Left lobe of liver (tissue), 2 donors: ENCODE data around the gene TMEM217. TPM values are rescaled to one million over a fixed set of nuclear protein-coding genes. Genes with fewer than 3 reads are reported as not detected.
"Not testable (repeated sequence)": the region's sequence is repeated elsewhere in the genome, so short reads cannot be mapped to it uniquely, and the experiment has no call there.

Experiments used
- ATAC-seq: fragments of 200-7000 bp; cut with Tn5 transposase; one replicate; pipeline ENCODE4 v1.9.1; 2020; ENCODE audit warnings: mild to moderate bottlenecking, moderate library complexity
- DNase-seq: peaks from one replicate; pipeline ENCODE4 v3.0.0-alpha.2; 2020; ENCODE audit warnings: low spot score
- total RNA-seq: library from RNA; stranded (reverse); gene quantifications from one replicate; pipeline ENCODE4 v1.2.1, GENCODE V29; 2021
- donor health status: DM: no; HTN: no; CAD: no; lungs with moderate emphysema.
- donor health status: DM: no; HTN: yes; CAD: no.

TMEM217 gene
- total RNA-seq, 1 donor from 2014 or later = not detected

DNA sequence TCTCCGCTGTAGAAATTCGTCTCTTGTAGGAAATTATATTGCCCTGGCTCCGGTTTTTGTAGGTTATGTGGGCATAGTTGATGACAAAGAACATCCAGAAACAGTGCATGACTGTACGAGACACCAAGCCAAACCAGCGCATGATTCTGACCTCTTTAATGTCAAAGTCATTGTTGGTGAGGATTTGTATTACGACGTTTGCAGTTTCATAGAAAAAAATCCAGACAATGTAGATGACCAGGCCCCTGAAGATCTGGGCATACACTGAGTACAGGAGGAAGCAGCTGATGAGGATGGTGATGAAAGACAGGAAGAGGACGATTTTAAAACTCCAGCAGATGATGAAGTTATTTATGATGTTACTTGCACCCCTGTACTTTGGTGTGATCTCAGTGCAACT is 39.4 kb downstream of the TMEM217 start:
- ATAC-seq = no peak
- DNase-seq = no peak

DNA sequence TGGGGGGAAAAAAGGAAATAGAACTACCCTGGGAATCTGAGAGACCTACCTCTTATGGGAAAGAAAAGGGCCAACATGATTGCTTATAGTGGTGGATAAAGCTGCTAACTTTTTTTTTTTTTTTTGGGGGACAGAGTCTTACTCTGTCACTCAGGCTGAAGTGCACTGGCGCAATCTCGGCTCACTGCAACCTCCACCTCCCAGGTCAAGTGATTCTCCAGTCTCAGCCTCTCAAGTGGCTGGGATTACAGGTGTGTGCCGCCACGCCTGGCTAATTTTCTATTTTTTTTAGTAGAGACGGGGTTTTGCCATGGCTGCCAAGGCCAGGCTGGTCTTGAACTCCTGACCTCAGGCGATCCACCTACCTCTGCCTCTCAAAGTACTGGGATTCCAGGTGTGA is 39.9 kb downstream of the TMEM217 start:
- no peak for ATAC-seq
- no peak for DNase-seq

DNA sequence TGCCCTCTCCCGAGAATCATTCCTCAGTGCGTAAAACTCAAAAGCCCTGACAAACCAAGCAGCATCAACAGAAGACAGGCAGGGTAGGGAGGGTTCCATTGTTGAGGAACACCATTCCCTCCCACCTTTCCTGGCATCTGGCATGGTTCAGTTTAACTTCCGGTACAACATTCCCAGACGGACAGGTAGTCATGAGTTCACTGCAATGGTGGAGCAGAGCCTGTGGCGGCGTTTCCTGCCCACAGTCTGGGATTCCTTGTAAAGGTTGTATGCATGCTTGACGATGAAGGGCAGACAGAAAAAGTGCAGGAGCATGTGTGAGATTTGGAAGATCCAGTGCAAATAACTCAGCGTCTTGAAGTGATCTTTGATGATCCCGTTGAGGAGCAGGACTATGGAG is 45.7 kb downstream of the TMEM217 start:
- DNase-seq (no peak), ATAC-seq (no peak)

DNA sequence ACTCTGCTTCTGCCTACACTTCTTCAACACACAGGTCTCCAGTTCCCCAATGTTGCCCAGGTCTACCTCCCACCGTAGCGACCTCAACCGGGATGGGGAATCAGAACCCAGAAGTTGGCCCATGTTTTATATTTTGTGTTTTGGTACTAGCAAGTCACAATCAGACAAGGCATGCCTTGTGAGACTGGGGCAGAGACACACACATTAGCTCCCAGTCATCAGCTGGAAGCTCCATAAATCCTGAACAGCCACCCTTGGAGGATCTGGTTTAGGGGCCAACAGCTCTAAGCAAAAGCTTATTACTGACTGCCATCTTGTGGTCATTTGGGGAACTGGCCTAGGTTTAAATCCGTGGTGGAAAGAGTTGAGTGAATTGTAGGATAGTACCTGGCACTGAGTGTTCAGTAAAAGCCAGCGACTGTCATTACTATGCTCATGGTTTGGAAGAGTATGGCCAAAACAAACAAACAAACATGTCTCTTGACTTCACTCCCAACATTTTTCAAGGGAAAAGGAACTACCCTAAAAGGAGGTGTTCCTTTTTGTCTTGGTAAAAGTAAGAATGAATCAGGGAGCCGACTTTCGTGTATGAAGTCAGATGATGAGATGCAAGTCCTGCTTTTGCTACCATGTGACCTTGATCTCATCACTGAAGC is 47.5 kb downstream of the TMEM217 start:
- ATAC-seq = peak; percentile 91
- DNase-seq = peak; percentile 65

DNA sequence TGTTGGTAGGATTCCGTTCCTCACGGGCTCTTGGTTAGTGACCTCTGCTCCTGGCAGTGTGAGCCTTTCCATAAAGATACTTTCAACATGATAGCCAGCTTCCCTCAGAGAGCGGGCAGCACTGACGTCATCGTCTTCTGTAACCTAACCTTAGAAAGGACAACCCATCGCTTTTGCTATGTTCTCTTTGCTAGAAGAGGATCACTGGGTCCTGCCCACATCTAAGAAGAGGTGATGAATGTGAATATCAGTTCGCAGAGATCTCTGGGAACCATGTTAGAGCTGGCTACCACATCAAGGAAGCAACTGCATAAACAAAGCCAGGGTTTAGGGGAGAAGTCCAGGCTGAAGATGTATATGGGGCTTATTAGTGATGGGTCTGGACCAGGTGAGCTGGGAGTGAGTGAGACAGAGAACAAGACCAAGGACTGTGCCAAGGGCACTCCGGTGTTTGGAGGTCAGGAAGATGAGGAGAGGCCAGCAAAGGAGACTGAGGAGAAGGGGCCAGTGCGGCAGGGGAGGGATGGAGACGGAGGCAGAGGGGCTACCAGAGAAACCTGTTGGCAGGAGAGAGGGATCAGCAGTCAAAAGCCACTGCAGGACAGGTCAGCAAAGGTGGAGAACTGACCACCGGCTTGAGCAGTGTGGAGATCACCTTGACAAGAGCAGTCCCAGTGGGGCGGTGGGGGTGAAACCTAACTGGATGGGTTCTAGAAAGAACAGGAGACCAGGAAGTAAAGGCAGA is 48.3 kb downstream of the TMEM217 start:
- no peak for DNase-seq
- no peak for ATAC-seq

DNA sequence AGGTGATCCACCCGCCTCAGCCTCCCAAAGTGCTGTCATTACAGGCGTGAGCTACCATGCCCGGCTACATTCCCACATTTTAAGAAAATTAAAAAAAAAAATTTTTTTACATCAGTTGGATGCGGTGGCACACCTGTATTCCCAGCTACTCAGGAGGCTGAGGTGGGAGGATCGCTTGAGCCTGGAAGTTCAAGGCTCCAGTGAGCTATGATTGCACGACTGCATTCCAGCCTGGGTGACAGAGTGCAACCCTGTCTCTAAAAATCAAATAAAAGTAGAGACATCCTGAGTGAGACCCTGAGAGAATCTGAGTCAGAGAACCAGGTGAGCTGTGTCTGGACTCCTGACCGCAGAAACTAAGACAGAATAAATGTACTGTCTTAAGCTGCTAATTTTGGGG is 49.2 kb downstream of the TMEM217 start:
- no peak for DNase-seq
- ATAC-seq = no peak

DNA sequence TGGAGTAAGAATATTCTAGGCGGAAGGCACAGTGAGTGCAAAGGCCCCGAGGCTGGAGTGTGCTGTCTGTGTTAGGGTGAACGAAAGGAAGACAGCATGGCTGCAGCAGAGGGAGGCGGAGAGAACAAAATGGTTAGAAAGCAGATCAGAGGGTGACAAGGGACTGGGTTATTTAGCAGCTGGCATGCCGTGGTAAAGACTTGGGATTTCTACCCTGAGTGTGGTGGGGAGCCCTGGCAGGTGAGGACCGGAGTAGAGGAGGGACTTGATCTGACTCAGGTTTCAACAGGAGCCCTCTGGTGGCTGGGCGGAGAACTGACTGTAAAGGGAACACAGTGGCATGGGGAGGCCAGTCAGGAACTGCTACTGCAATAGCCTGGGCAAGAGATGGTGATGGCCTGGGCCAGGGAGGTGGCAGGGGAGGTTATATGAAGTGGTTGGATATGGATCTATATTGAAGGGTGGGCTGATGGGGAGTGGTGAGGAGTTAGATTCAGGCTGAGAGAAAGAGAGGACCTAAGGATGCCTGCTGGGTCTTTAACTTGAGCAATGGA is 50.0 kb downstream of the TMEM217 start:
- peak; percentile 85 for DNase-seq
- peak; percentile 92 for ATAC-seq

DNA sequence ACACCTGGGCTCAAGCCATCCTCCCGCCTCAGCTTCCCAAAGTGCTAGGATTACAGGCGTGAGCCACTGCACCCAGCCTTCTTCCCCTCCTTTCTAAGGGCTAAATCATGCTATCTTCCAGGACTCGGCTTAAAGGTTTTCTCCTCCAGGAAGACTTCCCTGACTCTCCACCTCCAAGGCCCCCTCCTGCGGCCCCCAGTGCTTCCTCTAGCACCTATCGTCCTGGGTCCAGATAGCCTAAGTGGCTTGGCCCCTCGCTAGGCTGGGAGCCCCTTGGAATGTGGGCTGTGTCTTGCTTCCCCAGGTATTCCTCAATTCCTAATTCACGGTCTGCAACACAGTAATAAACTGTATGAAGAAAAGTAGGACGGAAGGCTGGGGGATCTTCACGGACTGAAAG is 51.3 kb downstream of the TMEM217 start:
- no peak for ATAC-seq
- DNase-seq = no peak

DNA sequence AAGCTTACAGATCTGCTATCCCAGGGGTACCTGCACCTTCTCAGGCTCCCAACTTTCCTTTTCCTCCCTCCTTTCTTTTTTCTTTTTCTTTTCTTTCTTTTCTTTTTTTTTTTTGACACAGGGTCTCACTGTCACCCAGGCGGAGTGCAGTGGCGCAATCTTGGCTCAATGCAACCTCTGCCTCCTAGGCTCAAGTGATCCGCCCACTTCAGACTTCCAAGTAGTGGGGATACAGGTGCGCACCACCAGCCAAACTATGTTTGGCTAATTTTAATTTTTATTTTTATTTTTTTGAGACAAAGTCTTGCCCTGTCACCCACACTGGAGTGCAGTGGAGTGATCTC is 52.0 kb downstream of the TMEM217 start:
- DNase-seq (no peak), ATAC-seq (no peak)

DNA sequence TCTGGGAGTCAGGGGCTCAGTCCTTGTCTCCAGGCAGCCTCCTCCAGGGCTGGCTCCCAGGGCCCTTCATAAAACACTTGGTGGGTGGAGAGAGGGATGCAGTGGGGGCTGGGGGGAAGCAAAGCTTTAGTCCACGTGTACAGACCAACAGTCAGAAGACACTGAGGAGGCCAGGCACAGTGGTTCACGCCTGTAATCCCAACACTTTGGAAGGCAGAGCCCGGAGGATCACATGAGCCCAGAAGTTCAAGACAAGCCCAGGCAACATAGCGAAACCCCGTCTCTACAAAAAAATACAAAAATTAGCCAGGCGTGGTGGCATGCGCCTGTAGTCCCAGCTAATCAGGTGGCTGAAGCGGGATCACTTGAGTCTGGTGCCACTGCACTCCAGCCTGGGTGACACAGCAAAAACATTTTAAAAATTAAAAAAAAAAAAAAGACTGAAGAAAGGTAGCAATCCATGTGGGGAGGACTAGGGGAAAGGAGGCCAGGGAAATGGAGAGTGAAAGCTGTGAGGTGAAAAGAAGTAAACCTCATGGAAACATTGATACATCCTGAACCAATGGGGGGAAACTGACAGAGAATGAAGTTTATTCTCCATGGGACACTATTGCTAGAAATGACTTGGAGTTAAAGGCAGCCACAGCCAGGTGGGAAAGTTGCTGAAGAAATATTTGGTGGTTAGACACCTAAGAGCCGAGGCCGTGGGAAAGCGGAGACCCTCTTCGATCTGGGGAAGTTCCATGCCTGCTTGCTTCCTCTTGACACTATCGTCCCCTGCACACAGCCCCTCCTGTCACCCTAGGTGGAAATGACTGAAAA is 52.6 kb downstream of the TMEM217 start:
- DNase-seq = no peak
- no peak for ATAC-seq

DNA sequence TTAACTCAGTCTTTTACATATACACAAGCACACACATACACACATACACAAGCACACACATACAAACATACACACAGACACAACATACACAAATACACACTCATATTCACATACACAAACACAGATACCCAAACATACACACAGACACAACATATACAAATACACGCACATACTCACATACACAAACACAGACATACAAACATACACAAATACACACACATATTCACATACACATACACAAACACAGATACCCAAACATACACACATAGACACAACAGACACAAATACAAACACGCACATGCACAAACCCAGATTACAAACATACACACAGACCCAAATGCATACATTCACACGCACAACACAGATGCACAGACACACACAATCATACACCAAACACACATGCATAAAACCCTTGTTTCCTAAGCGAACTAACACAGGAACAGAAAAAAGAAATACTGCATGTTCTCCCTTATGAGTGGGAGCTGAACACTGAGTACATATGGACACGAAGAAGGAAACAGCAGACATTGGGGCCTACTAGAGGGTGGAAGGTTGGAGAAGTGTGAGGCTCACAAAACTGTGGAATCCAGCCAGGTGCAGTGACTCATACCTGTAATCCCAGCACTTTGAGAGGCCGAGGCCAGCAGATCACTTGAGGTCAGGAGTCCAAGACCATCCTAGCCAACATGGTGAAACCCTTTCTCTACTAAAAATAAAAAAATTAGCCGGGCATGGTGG is 53.8 kb downstream of the TMEM217 start:
- DNase-seq = peak; percentile 77
- ATAC-seq = peak; percentile 74

DNA sequence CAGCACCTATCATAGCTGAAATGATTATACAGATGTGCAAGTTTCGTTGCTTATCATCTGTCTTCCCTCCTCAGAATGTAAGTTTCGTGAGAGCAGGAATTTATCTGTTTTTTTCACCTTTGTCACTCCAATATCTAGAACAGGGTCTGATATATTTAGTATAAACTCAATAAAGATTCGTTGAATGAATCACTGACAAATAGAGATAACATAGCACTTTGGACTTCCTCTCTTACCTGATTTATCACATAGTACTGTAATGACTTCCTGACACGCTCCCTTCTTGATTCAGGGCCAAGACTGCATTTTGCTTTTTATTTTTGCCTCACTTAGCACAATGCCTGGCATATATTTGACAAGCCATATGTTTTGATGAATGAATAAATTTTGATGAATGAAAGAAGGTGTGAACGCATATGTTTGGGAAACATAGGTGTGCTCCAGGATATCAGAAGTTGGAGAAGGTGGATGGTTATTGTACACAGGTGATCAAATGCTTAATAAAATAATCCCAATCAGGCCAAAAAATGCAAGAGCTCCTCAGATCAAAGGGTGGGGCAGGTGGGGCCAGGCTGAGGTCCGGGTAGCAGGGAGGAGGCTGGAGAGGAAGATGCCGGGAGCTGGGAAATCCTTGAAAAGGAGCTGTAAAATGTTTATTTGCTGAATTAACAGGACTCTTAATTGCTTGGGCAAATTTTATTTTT is 55.0 kb downstream of the TMEM217 start:
- ATAC-seq = no peak
- no peak for DNase-seq

DNA sequence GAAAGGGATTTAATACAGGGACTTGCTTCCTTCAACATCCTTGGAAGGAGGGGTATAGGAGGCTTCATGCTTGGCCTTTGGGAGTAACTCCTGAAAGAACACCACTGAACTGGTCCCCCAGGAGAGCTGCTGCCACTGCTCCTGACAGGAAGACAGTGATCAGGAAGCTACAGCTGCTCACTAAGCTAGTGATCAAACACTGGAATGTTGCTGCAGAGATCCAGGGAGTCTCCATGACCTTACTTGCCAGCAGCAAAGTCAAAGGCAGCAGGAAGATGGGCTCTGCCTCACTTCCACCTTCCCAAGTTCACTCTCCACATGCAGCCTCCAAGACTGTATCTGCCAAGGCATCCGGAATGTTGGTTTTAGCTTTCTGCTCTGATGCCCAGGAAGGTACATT is 56.2 kb downstream of the TMEM217 start:
- ATAC-seq (no peak), DNase-seq (no peak)

DNA sequence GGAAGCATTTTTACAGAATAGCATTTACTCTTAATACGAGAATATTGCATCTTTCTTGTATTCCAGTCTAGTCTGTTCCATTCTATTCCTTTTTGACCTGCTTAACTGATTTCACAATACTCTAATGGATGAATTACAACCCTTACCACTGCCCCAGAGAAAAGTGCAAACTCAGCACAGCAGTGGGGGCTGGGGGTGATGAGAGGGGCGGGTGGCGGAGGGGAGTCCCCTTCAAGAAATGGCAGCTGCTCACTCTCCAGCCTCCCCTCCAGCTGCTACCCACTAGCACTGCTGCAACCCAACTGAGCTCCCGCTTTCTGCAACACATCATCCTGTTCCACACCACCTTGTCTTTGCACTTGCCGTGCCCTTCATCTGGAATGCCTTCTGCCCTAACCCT is 57.9 kb downstream of the TMEM217 start:
- ATAC-seq (no peak), DNase-seq (no peak)

DNA sequence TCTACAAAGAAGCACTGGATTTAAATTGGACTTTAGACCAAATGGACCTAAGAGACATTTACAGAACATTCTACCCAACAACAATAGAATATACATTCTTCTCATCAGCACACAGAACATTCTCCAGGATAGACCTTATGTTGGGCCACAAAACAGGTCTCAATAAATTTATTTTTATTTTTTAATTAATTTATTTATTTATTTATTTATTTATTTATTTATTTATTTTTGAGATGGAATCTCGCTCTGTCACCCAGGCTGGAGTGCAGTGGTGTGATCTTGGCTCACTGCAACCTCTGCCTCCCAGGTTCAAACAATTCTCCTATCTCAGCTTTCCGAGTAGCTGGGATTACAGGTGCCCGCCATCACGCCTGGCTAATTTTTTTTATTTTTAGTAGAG is 61.5 kb downstream of the TMEM217 start:
- ATAC-seq, DNase-seq: not testable (repeated sequence)

DNA sequence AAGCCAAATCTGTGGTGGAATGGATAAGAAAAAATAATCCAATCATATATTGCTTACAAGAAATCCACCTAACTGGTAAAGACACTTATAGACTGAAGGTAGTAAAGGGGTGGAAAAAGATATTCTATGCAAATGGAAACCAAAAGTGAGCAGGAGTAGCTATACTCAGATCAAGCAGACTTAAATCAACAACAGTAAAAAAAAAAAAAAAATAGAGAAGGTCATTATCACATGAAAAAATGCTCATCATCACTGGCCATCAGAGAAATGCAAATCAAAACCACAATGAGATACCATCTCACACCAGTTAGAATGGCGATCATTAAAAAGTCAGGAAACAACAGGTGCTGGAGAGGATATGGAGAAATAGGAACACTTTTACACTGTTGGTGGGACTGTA is 63.1 kb downstream of the TMEM217 start:
- ATAC-seq, DNase-seq: not testable (repeated sequence)

DNA sequence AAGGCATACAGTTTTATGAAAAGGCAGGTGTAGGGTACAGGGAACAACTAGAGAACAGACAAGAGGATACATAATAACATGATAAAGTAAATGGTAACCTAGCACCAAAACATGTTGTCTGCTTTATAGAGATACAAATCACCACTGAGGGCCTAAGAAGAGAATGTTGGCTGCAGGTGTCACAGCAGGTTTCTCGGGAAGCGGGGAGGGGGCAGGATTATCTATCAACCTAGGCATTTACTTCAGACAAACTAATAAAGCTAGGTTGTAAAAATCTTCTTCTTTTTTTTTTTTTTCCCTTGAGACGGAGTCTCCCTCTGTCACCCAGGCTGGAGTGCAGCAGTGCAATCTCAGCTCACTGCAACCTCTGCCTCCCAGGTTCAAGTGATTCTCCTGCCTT is 65.3 kb downstream of the TMEM217 start:
- ATAC-seq (no peak), DNase-seq (no peak)

DNA sequence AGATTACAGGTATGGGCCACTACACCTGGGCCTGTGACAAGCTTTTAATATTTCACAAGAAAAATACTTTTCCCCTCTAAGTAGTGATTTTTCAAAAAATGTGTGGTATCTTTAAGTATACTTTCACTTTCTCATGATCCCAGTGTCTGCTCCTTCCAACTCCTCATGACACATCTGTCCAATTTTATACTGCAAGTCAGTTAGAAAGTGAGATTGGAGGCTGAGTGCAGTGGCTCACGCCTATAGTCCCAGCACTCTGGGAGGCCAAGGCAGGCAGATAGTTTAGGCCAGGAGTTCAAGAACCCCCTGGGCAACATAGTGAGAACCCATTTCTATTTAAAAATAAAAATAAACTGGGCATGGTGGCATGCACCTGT is 67.8 kb downstream of the TMEM217 start:
- DNase-seq (no peak), ATAC-seq (no peak)

DNA sequence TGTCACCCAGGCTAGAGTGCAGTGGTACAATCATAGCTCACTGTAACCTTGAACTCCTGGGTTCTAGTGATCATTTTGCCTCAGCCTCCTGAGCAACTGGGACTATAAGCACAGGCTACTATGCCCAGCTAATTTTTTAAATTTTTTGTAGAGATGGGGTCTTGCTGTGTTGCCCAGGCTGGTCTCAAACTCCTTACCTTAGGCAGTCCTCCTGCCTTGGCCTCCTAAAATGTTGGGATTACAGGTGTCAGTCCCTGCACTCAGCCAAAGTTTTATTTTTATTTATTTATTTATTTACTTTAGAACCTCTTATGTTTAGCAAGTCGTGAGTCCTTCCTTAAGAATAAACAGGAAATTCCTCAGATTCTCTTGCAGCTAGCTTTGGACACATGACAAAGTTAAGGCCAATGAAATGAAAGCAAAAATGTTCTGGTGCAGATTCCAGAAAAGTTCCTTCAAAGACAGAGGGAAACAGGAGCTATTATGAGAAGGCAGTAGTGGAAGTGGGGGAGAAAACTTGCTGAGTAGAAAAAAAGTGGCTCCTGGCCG is 68.9 kb downstream of the TMEM217 start:
- ATAC-seq (no peak), DNase-seq (no peak)
